RWPE2 (cell line): Measurements from ENCODE around the gene RAB7B.

Source experiments
- ATAC-seq: fragments of 200-7000 bp; cut with Tn5 transposase; 3 replicates; pipeline ENCODE4 v1.9.1; 2021; ENCODE audit warnings: low read depth
- DNase-seq: peaks from one replicate; pipeline ENCODE4 v3.0.0-alpha.2; 2020; ENCODE audit warnings: low spot score
- H3K27ac ChIP-seq: fragments of 450-650 bp; 2 replicates; pipeline ENCODE4 v1.5.1; 2017; ENCODE audit warnings: mild to moderate bottlenecking; ENCODE audit not compliant: poor library complexity, severe bottlenecking
- H3K27me3 ChIP-seq: fragments of 250-450 bp; sonication (Bioruptor Pico); 2 replicates; pipeline ENCODE4 v1.5.1; 2021; ENCODE audit warnings: mild to moderate bottlenecking, moderate library complexity; ENCODE audit not compliant: insufficient read depth, poor library complexity, severe bottlenecking
- H3K36me3 ChIP-seq: fragments of 250-450 bp; sonication (Bioruptor Pico); 2 replicates; pipeline ENCODE4 v1.5.1; 2020; ENCODE audit warnings: low read depth, mild to moderate bottlenecking, moderate library complexity
- H3K4me1 ChIP-seq: fragments of 250-450 bp; sonication (Bioruptor Pico); 2 replicates; pipeline ENCODE4 v1.5.1; 2021; ENCODE audit warnings: mild to moderate bottlenecking, moderate library complexity; ENCODE audit not compliant: insufficient read depth, poor library complexity, severe bottlenecking
- H3K4me3 ChIP-seq: fragments of 250-450 bp; sonication (Bioruptor Pico); 2 replicates; pipeline ENCODE4 v1.5.1; 2021; ENCODE audit warnings: mild to moderate bottlenecking, moderate library complexity; ENCODE audit not compliant: severe bottlenecking
- H3K9me3 ChIP-seq: fragments of 250-450 bp; sonication (Bioruptor Pico); 2 replicates; pipeline ENCODE4 v1.5.1; 2021; ENCODE audit warnings: mild to moderate bottlenecking, moderate library complexity; ENCODE audit not compliant: severe bottlenecking
- TF ChIP-seq, protein P1 (sequence below): fragments of 450-650 bp; IDR thresholded peaks from one replicate; pipeline ENCODE4 v1.5.1; 2017; ENCODE audit warnings: mild to moderate bottlenecking, moderate library complexity; ENCODE audit not compliant: poor library complexity, severe bottlenecking

The RAB7B gene

DNA sequence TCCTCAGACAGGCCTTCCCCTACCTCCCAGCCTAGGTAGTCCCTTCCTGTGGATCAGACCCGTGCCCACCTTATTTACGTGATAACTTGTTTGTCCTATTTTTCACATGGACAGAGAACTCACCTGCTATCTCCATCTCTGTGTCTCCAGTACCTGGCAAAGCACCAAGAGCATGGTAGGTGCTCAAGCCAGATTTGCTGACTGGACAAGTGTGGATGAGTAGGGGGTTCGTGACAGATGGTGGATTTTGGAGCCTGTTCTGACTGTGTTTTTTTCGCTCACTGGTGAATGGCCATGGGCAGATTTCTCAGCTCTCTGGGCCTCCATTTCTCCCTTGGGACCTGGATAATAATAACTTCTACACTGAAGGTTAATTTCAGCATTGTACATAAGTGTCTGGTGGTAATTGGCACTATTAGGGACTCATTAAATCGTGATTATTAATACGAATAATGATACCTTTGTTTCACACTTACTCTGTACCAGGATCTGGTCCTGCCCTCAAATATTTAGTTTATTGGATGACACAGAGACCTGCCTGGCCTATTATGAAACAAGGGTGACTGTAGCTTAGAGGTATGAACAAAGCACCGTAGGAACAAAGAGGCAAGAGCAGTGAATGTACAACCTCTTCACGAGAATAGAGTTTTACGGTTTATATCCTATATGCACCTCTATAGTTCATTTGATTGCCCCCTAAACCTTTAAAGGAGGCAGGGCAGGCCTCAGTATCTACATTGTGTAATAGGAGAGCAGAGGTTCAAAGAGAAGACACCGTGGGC lies 35.5 kb downstream of the RAB7B start:
- H3K27ac ChIP-seq: no peak overlapping the region
- TF ChIP-seq, protein P1, sequence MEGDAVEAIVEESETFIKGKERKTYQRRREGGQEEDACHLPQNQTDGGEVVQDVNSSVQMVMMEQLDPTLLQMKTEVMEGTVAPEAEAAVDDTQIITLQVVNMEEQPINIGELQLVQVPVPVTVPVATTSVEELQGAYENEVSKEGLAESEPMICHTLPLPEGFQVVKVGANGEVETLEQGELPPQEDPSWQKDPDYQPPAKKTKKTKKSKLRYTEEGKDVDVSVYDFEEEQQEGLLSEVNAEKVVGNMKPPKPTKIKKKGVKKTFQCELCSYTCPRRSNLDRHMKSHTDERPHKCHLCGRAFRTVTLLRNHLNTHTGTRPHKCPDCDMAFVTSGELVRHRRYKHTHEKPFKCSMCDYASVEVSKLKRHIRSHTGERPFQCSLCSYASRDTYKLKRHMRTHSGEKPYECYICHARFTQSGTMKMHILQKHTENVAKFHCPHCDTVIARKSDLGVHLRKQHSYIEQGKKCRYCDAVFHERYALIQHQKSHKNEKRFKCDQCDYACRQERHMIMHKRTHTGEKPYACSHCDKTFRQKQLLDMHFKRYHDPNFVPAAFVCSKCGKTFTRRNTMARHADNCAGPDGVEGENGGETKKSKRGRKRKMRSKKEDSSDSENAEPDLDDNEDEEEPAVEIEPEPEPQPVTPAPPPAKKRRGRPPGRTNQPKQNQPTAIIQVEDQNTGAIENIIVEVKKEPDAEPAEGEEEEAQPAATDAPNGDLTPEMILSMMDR: no peak
- H3K4me1 ChIP-seq: peaks cover 16% of the 10 kb centered on the region
- no peak overlapping the region for H3K4me3 ChIP-seq
- peak; percentile 90 for ATAC-seq
- no peak for DNase-seq
- no peaks in the 10 kb centered on the region for H3K9me3 ChIP-seq
- H3K36me3 ChIP-seq: no peaks in the 10 kb centered on the region
- H3K27me3 ChIP-seq: no peaks in the 10 kb centered on the region

DNA sequence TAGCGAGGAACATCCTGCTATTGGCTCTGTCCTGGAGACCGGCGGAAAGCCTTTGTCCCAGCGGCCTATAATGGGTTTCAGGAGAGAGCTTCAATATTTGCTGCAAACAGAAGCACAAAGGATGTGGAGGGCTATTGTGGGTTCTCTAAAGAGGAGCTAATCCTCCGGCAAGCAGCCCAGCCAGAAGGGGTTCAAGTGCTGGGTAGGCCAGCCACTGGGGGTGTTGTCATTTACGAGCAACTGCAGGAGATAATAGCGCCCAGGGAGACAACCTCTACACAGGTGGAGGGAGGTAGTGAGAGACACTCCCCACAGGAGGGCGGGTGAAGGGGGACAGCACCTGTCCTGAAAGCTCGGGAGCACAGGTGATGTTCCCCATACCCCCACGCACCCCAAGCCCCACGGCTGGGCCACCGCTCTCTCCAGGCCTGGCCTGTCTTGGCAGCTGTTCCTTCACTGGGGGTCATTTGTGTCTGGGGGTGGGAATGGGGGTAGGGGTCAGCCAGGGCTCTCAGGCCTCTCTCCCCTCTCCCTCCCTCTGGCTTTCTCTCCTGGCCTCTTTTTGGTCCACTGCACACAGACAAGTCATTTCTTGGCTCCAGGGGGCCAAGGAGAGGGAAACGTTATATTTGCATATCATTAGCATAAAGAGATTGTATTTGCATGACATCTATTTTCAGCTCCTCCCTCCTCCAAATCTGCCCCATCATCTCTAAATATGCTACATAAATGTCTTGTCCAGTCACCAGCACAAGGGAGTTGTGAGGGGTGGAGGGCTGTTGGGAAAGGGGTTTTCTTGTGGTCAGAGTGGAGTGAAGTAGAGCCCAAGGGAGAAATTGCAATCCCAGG lies 37.9 kb downstream of the RAB7B start:
- H3K36me3 ChIP-seq: no peaks in the 10 kb centered on the region
- TF ChIP-seq, protein P1: no peak
- H3K9me3 ChIP-seq: no peaks in the 10 kb centered on the region
- H3K4me3 ChIP-seq: no peak overlapping the region
- H3K4me1 ChIP-seq: peaks cover 29% of the 10 kb centered on the region
- ATAC-seq (no peak), DNase-seq (no peak)
- H3K27me3 ChIP-seq: no peaks in the 10 kb centered on the region
- no peak overlapping the region for H3K27ac ChIP-seq

DNA sequence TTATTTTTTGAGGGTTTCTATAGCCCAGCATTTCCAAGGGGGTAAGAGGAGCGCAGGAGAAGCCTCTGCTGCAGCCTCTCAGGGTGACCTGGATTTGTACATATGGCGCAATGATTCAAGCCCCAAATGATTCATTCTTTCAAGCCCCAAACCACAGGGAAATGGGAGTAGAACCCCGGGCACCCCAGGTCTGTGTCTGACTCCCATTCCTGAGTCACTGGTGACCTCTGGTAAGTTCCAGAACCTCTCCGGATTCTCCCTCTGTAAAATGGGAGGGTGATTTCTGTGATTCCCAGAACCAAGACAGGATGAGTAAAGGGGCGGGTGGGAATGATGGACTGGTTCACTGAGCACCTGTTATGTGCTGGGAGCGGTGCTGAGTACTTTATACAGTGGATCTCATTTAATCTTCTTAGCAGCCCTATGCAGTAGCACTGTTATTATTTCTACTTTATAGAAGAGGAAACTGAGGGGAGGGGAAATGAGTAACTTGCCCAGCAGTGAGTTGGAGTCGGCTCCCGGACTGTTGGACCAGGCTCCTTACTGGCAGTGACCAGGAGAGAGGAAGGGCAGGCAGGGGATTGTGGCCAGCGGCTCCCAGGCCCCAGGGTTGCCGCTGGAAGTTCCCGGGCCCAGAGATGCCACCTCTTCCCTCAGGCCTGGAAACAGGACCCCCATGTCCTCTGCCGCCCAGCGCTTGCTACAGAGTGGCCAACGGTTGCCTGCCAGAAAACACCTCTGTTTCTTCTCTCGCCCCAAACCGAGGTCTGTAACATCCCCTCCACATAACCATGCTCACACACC lies 39.6 kb downstream of the RAB7B start:
- Histone ChIP-seq H3K4me1 (peaks cover 29% of the 10 kb centered on the region), H3K4me3 (no peak overlapping the region), H3K9me3 (no peaks in the 10 kb centered on the region), H3K27ac (peak overlapping the region; percentile 5), H3K27me3 (no peaks in the 10 kb centered on the region), H3K36me3 (no peaks in the 10 kb centered on the region)
- DNase-seq: no peak
- ATAC-seq: peak; percentile 51
- TF ChIP-seq, protein P1: no peak

GRCh38 chr1:205962821-205963221 lies 40.4 kb downstream of the RAB7B start:
- DNase-seq (no peak), ATAC-seq (no peak)
- H3K27ac ChIP-seq: peak overlapping the region; percentile 5

More at GRCh38 chr1:205962821-205963221, 40.4 kb downstream of the RAB7B start:
- TF ChIP-seq, protein P1: no peak
- Histone ChIP-seq H3K9me3 (no peaks in the 10 kb centered on the region), H3K4me3 (no peak overlapping the region), H3K27me3 (no peaks in the 10 kb centered on the region), H3K36me3 (no peaks in the 10 kb centered on the region), H3K4me1 (peaks cover 24% of the 10 kb centered on the region)
